HepG2 (cell line): Measurements from ENCODE around the gene NPIPB6. TPM values are rescaled to one million over a fixed set of nuclear protein-coding genes. Genes with fewer than 3 reads are reported as not detected.
A peak's percentile ranks its signal among the peaks of the same experiment; 100 is the strongest.

Experiments used
- CHCHD3 ChIP-seq: sonication (generic); formaldehyde crosslinking; IDR thresholded peaks from 2 replicates; pipeline ENCODE4 v1.8.0; 2022; ENCODE audit warnings: mild to moderate bottlenecking, missing genetic modification reagents, moderate library complexity
- NR2C2 ChIP-seq: sonication (generic); formaldehyde crosslinking; IDR thresholded peaks from 2 replicates; pipeline ENCODE4 v1.4.0; 2020; ENCODE audit warnings: missing genetic modification reagents, mild to moderate bottlenecking, moderate library complexity, borderline replicate concordance
- RARA ChIP-seq: IDR thresholded peaks from 2 replicates; pipeline ENCODE4 v1.6.1; 2016; ENCODE audit warnings: missing genetic modification reagents, missing compliant biosample characterization
- TSC22D2 ChIP-seq: sonication (generic); formaldehyde crosslinking; IDR thresholded peaks from 2 replicates; pipeline ENCODE4 v1.5.1; 2020; ENCODE audit warnings: missing genetic modification reagents, mild to moderate bottlenecking, borderline replicate concordance
- ZFYVE20 ChIP-seq: sonication (generic); formaldehyde crosslinking; IDR thresholded peaks from 2 replicates; pipeline ENCODE4 v1.8.0; 2023; ENCODE audit warnings: low read depth, mild to moderate bottlenecking, moderate library complexity, missing genetic modification reagents, borderline replicate concordance
- ZNF747 ChIP-seq: sonication (generic); formaldehyde crosslinking; IDR thresholded peaks from 2 replicates; pipeline ENCODE4 v1.8.1; 2023; ENCODE audit warnings: missing genetic modification reagents, mild to moderate bottlenecking, borderline replicate concordance
- ZNF772 ChIP-seq: sonication (generic); formaldehyde crosslinking; IDR thresholded peaks from 2 replicates; pipeline ENCODE4 v1.5.0; 2020; ENCODE audit warnings: mild to moderate bottlenecking, missing genetic modification reagents
- ZNF781 ChIP-seq: sonication (generic); formaldehyde crosslinking; IDR thresholded peaks from 2 replicates; pipeline ENCODE4 v1.5.1; 2020; ENCODE audit warnings: borderline replicate concordance, mild to moderate bottlenecking, missing genetic modification reagents; ENCODE audit errors: not compliant biosample characterization
- ZZZ3 ChIP-seq: sonication (generic); formaldehyde crosslinking; IDR thresholded peaks from 2 replicates; pipeline ENCODE4 v1.4.0; 2020; ENCODE audit warnings: missing genetic modification reagents, mild to moderate bottlenecking, borderline replicate concordance
- polyA plus RNA-seq, 8 experiments: library from polyadenylated mRNA; depleted of rRNA in 3 of 8; stranded (reverse) in 7 of 8; unstranded in 1 of 8; fragments of >200 nt; fragmentation: Illumina TruSeq in 4 of 8; extraction: Trizol in 4 of 8; gene quantifications; 2 replicates each; pipeline versions ENCODE4 v1.2.1 to v1.2.3, GENCODE V29; 2011 to 2016; ENCODE audit warnings: low read depth in 4 of 8, missing spikeins in 1 of 8, mixed read lengths in 1 of 8; ENCODE audit not compliant: insufficient read depth in 1 of 8
- total RNA-seq, 5 experiments: library from RNA; depleted of rRNA; stranded (reverse); fragments of >200 nt; fragmentation: Illumina TruSeq; extraction: Trizol; gene quantifications; 2 replicates each; pipeline ENCODE4 v1.2.3, GENCODE V29; 2016; ENCODE audit warnings: low read depth in 1 of 5
- TF ChIP-seq, protein P1 (sequence below): sonication (generic); formaldehyde crosslinking; IDR thresholded peaks from 2 replicates; pipeline ENCODE4 v1.5.0; 2020; ENCODE audit warnings: missing genetic modification reagents, mild to moderate bottlenecking, borderline replicate concordance
- TF ChIP-seq, protein P2 (sequence below): sonication (generic); formaldehyde crosslinking; IDR thresholded peaks from 2 replicates; pipeline ENCODE4 v1.8.0; 2023; ENCODE audit warnings: mild to moderate bottlenecking, missing genetic modification reagents
- TF ChIP-seq, protein P3 (sequence below): sonication (generic); formaldehyde crosslinking; IDR thresholded peaks from 2 replicates; pipeline ENCODE4 v1.5.1; 2020; ENCODE audit warnings: mild to moderate bottlenecking, moderate library complexity, missing genetic modification reagents
- TF ChIP-seq, protein P4 (sequence below): sonication (generic); formaldehyde crosslinking; IDR thresholded peaks from 2 replicates; pipeline ENCODE4 v1.5.1; 2020; ENCODE audit warnings: mild to moderate bottlenecking, missing genetic modification reagents
- TF ChIP-seq, protein P5 (sequence below): sonication (generic); formaldehyde crosslinking; IDR thresholded peaks from 2 replicates; pipeline ENCODE4 v1.4.0; 2020; ENCODE audit warnings: mild to moderate bottlenecking, missing genetic modification reagents
- TF ChIP-seq, protein P6 (sequence below): sonication (generic); formaldehyde crosslinking; IDR thresholded peaks from 2 replicates; pipeline ENCODE4 v1.4.0; 2020; ENCODE audit warnings: missing genetic modification reagents

The NPIPB6 gene
- total and polyA plus RNA-seq, 2 of the 13 experiments (the other 11 are each of a cell fraction or from before 2014, with no cell fraction given) = 0.25 TPM; not detected in 1

DNA sequence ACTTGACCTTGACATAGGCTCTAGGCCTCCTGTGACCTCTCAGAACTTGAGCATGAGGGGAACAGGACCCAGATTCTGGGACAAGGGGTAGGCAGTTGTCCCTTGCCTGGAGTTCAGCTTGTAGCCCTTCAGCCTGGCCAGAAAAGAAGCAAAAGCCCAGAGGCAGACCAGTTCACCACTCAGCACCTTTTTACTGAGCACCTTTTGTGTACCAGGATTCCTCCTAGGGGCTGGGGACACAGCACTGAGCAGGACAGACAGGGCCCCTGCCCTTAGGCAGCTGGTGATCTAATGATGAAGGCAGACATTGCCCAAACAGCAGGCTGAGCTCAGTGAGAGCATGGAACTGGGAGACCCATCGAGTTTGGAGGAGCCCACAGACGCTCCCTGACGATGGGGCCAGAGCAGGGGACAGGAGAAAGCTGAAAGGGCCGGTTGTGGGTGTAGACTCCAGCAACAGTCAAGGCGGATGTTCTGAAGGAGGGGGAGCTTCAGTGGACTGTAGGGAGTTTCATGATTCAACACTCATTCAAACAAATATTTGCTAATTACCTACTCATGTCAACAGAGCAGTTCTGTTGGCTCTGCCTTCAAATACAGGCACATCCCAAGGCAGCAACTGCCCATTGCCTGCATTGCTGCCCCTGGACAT is 38.9 kb downstream of the NPIPB6 start (continued):
- TF ChIP-seq NR2C2 (CRISPR knock-in tag) (no peak), ZZZ3 (no peak), RARA (CRISPR knock-in tag) (peak; percentile 53; the same call in 1 of the 2 replicates), CHCHD3 (CRISPR knock-in tag) (no peak), TSC22D2 (no peak), ZNF781 (CRISPR knock-in tag) (no peak), ZNF747 (CRISPR knock-in tag) (no peak), ZFYVE20 (no peak), ZNF772 (CRISPR knock-in tag) (no peak)
- TF ChIP-seq, protein P1, sequence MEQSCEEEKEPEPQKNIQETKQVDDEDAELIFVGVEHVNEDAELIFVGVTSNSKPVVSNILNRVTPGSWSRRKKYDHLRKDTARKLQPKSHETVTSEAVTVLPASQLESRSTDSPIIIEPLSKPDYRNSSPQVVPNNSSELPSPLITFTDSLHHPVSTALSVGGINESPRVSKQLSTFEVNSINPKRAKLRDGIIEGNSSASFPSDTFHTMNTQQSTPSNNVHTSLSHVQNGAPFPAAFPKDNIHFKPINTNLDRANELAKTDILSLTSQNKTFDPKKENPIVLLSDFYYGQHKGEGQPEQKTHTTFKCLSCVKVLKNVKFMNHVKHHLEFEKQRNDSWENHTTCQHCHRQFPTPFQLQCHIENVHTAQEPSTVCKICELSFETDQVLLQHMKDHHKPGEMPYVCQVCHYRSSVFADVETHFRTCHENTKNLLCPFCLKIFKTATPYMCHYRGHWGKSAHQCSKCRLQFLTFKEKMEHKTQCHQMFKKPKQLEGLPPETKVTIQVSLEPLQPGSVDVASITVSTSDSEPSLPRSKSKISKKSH (CRISPR knock-in tag) = no peak
- TF ChIP-seq, protein P2, sequence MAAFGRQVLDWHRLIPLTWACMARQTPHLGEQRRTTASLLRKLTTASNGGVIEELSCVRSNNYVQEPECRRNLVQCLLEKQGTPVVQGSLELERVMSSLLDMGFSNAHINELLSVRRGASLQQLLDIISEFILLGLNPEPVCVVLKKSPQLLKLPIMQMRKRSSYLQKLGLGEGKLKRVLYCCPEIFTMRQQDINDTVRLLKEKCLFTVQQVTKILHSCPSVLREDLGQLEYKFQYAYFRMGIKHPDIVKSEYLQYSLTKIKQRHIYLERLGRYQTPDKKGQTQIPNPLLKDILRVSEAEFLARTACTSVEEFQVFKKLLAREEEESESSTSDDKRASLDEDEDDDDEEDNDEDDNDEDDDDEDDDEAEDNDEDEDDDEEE (CRISPR knock-in tag) = no peak
- TF ChIP-seq, protein P3, sequence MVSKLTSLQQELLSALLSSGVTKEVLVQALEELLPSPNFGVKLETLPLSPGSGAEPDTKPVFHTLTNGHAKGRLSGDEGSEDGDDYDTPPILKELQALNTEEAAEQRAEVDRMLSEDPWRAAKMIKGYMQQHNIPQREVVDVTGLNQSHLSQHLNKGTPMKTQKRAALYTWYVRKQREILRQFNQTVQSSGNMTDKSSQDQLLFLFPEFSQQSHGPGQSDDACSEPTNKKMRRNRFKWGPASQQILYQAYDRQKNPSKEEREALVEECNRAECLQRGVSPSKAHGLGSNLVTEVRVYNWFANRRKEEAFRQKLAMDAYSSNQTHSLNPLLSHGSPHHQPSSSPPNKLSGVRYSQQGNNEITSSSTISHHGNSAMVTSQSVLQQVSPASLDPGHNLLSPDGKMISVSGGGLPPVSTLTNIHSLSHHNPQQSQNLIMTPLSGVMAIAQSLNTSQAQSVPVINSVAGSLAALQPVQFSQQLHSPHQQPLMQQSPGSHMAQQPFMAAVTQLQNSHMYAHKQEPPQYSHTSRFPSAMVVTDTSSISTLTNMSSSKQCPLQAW (CRISPR knock-in tag) = no peak
- TF ChIP-seq, protein P4, sequence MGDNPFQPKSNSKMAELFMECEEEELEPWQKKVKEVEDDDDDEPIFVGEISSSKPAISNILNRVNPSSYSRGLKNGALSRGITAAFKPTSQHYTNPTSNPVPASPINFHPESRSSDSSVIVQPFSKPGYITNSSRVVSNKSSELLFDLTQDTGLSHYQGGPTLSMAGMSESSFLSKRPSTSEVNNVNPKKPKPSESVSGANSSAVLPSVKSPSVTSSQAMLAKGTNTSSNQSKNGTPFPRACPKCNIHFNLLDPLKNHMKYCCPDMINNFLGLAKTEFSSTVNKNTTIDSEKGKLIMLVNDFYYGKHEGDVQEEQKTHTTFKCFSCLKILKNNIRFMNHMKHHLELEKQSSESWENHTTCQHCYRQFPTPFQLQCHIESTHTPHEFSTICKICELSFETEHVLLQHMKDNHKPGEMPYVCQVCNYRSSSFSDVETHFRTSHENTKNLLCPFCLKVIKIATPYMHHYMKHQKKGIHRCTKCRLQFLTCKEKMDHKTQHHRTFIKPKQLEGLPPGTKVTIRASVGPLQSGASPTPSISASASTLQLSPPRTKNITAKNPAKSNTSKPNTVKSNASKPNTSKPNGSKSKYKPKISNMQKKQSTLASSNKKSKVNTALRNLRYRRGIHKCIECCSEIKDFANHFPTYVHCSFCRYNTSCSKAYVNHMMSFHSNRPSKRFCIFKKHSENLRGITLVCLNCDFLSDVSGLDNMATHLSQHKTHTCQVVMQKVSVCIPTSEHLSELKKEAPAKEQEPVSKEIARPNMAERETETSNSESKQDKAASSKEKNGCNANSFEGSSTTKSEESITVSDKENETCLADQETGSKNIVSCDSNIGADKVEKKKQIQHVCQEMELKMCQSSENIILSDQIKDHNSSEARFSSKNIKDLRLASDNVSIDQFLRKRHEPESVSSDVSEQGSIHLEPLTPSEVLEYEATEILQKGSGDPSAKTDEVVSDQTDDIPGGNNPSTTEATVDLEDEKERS (CRISPR knock-in tag) = no peak
- TF ChIP-seq, protein P5, sequence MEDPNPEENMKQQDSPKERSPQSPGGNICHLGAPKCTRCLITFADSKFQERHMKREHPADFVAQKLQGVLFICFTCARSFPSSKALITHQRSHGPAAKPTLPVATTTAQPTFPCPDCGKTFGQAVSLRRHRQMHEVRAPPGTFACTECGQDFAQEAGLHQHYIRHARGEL (CRISPR knock-in tag) = no peak
- TF ChIP-seq, protein P6, sequence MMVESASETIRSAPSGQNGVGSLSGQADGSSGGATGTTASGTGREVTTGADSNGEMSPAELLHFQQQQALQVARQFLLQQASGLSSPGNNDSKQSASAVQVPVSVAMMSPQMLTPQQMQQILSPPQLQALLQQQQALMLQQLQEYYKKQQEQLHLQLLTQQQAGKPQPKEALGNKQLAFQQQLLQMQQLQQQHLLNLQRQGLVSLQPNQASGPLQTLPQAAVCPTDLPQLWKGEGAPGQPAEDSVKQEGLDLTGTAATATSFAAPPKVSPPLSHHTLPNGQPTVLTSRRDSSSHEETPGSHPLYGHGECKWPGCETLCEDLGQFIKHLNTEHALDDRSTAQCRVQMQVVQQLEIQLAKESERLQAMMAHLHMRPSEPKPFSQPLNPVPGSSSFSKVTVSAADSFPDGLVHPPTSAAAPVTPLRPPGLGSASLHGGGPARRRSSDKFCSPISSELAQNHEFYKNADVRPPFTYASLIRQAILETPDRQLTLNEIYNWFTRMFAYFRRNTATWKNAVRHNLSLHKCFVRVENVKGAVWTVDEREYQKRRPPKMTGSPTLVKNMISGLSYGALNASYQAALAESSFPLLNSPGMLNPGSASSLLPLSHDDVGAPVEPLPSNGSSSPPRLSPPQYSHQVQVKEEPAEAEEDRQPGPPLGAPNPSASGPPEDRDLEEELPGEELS (CRISPR knock-in tag) = peak; percentile 85
